Esophagus muscularis mucosa (tissue), 4 donors: ENCODE data around the gene PTBP1. TPM values are rescaled to one million over a fixed set of nuclear protein-coding genes. Genes with fewer than 3 reads are reported as not detected.

Experiments
- DNase-seq: peaks from one replicate; pipeline ENCODE4 v3.0.0-alpha.2; 2017; ENCODE audit errors: extremely low spot score
- H3K27ac ChIP-seq, 4 donors: fragments of 200-600 bp; sonication (generic); replicated peaks in 1 of 4; 1 replicate in 3 of 4; 2 replicates in 1 of 4; pipeline ENCODE4 v1.5.1; 2016 to 2019; ENCODE audit warnings: mild to moderate bottlenecking in 1 of 4
- H3K27me3 ChIP-seq, 4 donors: fragments of 200-600 bp; sonication (generic); one replicate each; pipeline versions ENCODE4 v1.5.1 to v1.6.0; 2016 to 2019
- H3K36me3 ChIP-seq, 4 donors: fragments of 200-600 bp; sonication (generic); one replicate each; pipeline ENCODE4 v1.5.1; 2016 to 2019
- H3K4me1 ChIP-seq, 4 donors: fragments of 200-600 bp; sonication (generic); one replicate each; pipeline ENCODE4 v1.5.1; 2016 to 2019
- H3K4me3 ChIP-seq, 4 donors: fragments of 200-600 bp; sonication (generic); 1 replicate in 2 of 4; 2 replicates in 2 of 4; pipeline ENCODE4 v1.5.1; 2016 to 2019; ENCODE audit warnings: mild to moderate bottlenecking in 4 of 4, moderate library complexity in 1 of 4
- H3K9me3 ChIP-seq, 4 donors: fragments of 200-600 bp; sonication (generic); 1 replicate in 3 of 4; 2 replicates in 1 of 4; pipeline ENCODE4 v1.5.1; 2016 to 2019
- CTCF ChIP-seq, 3 experiments: fragments of 200-600 bp in 2 of 3; fragments of 450-650 bp in 1 of 3; sonication (generic) in 2 of 3; IDR thresholded peaks; one replicate each; pipeline ENCODE4 v1.5.1; 2017 to 2019; ENCODE audit warnings: antibody characterized with exemption in 3 of 3, mild to moderate bottlenecking in 2 of 3, moderate library complexity in 1 of 3
- EP300 ChIP-seq: sonication (generic); formaldehyde crosslinking; IDR thresholded peaks from one replicate; pipeline ENCODE4 v1.6.1; 2017; ENCODE audit warnings: antibody characterized with exemption
- POLR2A ChIP-seq: fragments of 450-650 bp; IDR thresholded peaks from one replicate; pipeline ENCODE4 v1.6.1; 2017; ENCODE audit warnings: antibody characterized with exemption, moderate library complexity, mild to moderate bottlenecking, low read depth
- POLR2AphosphoS5 ChIP-seq, 2 donors: sonication (generic); formaldehyde crosslinking; IDR thresholded peaks; one replicate each; pipeline ENCODE4 v1.6.1; 2017; ENCODE audit warnings: antibody characterized with exemption in 2 of 2
- WGBS: methylation state at CpG from one replicate; pipeline ENCODE4 v1.1.5; 2018; 5-methylcytosine and 5-hydroxymethylcytosine counted together
- intact Hi-C: fragments of 100-400 bp; cut with DNase I; formaldehyde crosslinking; loops from one replicate; pipeline ENCODE4 v1.15.1; 2023
- total RNA-seq, 4 donors: library from RNA; depleted of rRNA; stranded (reverse); fragments of >200 nt; gene quantifications; one replicate each; pipeline versions ENCODE4 v1.1.0 to v1.2.1, GENCODE V29; 2016

The PTBP1 gene
- total RNA-seq, result 100 to 1,000 TPM in 1 of 4 donors, 10 to 100 TPM in 3; 76.8 to 110 (median 95.3) TPM

- DNase-seq, result peak; percentile 100
- Histone ChIP-seq H3K36me3 (peaks cover 0 to 33% (median 16%) of the 10 kb centered on the region in 4 donors), H3K4me3 (peak within 1 kb of the TSS; percentile 90 to 98 (median 96)), H3K27me3 (no peaks in the 10 kb centered on the region), H3K9me3 (no peaks in the 10 kb centered on the region), H3K27ac (peak within 1 kb of the TSS; percentile 95 to 100 (median 99)), H3K4me1 (peaks cover 52 to 63% (median 60%) of the 10 kb centered on the region in 4 donors)
- intact Hi-C loops, result no loop called here
- WGBS, result under 1% methylated on average over 19 of the region's 83 CpGs
- TF ChIP-seq POLR2A (peak; percentile 54), EP300 (no peak), CTCF (IDR thresholded peaks at IDR 0.05) (peak in 1 of 3 experiments; percentile 19), POLR2AphosphoS5 (IDR thresholded peaks at IDR 0.05) (peak; percentile 86 to 97)
Observed at GRCh38 chr19:796692-797527, at the start of gene PTBP1. PTBP1 (plus strand) TSS chr19:797452; CDS start chr19:797498, 46 bp downstream.

- TF ChIP-seq POLR2A, result no peak
- no peak for TF ChIP-seq CTCF (IDR thresholded peaks at IDR 0.05)
- TF ChIP-seq EP300, result no peak
- TF ChIP-seq POLR2AphosphoS5 (IDR thresholded peaks at IDR 0.05), result no peak
- Histone ChIP-seq H3K9me3 (peaks cover 0 to 25% (median 23%) of the 10 kb centered on the region in 4 donors), H3K4me3 (no peak overlapping the region), H3K4me1 (peaks cover 0 to 7% (median 4%) of the 10 kb centered on the region in 4 donors), H3K36me3 (peaks cover 7 to 24% (median 23%) of the 10 kb centered on the region in 4 donors), H3K27me3 (peaks cover 0 to 42% (median 0%) of the 10 kb centered on the region in 4 donors), H3K27ac (no peak overlapping the region)
- DNase-seq, result no peak
- intact Hi-C loops, result no loop called here
- WGBS, result 85% methylated on average over 5 of the region's 14 CpGs
Observed at GRCh38 chr19:748274-748598, 49.0 kb upstream of the PTBP1 start.

GRCh38 chr19:749811-750210, 47.4 kb upstream of the PTBP1 start:
- Histone ChIP-seq H3K36me3 (peaks cover 7 to 22% (median 22%) of the 10 kb centered on the region in 4 donors), H3K4me1 (peaks cover 0 to 7% (median 4%) of the 10 kb centered on the region in 4 donors), H3K9me3 (peaks cover 0 to 16% (median 13%) of the 10 kb centered on the region in 4 donors), H3K27ac (no peak overlapping the region), H3K27me3 (peaks cover 0 to 46% (median 0%) of the 10 kb centered on the region in 4 donors), H3K4me3 (no peak overlapping the region)
- TF ChIP-seq POLR2A (no peak), CTCF (IDR thresholded peaks at IDR 0.05) (no peak), POLR2AphosphoS5 (IDR thresholded peaks at IDR 0.05) (no peak), EP300 (no peak)
- no peak for DNase-seq
- intact Hi-C loops, result no loop called here
- WGBS, result 70% methylated on average over 14 of the region's 14 CpGs

GRCh38 chr19:750640-751423, 46.4 kb upstream of the PTBP1 start, which contains the start of gene MISP:
MISP (plus strand) TSS chr19:751112; CDS start chr19:756947, 5,835 bp downstream.
- H3K4me3 ChIP-seq, result no peak within 1 kb of the TSS
- peaks cover 0 to 16% (median 13%) of the 10 kb centered on the region in 4 donors for H3K9me3 ChIP-seq
- no peak for DNase-seq
- 78% methylated on average over 9 of the region's 31 CpGs for WGBS
- TF ChIP-seq POLR2AphosphoS5 (IDR thresholded peaks at IDR 0.05) (no peak), CTCF (IDR thresholded peaks at IDR 0.05) (no peak), POLR2A (no peak)
- H3K36me3 ChIP-seq, result peaks cover 7 to 22% (median 22%) of the 10 kb centered on the region in 4 donors
- H3K27me3 ChIP-seq, result peaks cover 0 to 46% (median 0%) of the 10 kb centered on the region in 4 donors
- peaks cover 0 to 7% (median 4%) of the 10 kb centered on the region in 4 donors for H3K4me1 ChIP-seq
- intact Hi-C loops, result no loop called here
- H3K27ac ChIP-seq, result peak within 1 kb of the TSS in 1 of 4 donors; percentile 40
